HFFc6 (cell line): Measurements from ENCODE around the gene CELF1. TPM values are rescaled to one million over a fixed set of nuclear protein-coding genes. Genes with fewer than 3 reads are reported as not detected.

ENCODE experiments used
- DNase-seq: peaks from one replicate; pipeline ENCODE4 v3.0.0-alpha.2; 2018
- H3K27ac Mint-ChIP-seq: 2 replicates; pipeline ENCODE4 v1.8.0; 2020; ENCODE audit warnings: mild to moderate bottlenecking, mixed read lengths
- H3K27me3 Mint-ChIP-seq: 2 replicates; pipeline ENCODE4 v1.8.0; 2021; ENCODE audit warnings: mild to moderate bottlenecking, moderate library complexity, mixed read lengths; ENCODE audit not compliant: insufficient read depth
- H3K36me3 Mint-ChIP-seq: 2 replicates; pipeline ENCODE4 v1.8.0; 2021; ENCODE audit warnings: low read depth, mixed read lengths
- H3K4me1 Mint-ChIP-seq: 2 replicates; pipeline ENCODE4 v1.8.0; 2020; ENCODE audit warnings: low read depth, mixed read lengths
- H3K4me3 Mint-ChIP-seq: 2 replicates; pipeline ENCODE4 v1.8.0; 2020; ENCODE audit warnings: mild to moderate bottlenecking, moderate library complexity, mixed read lengths
- H3K9me3 Mint-ChIP-seq: 2 replicates; pipeline ENCODE4 v1.8.0; 2020; ENCODE audit warnings: mild to moderate bottlenecking, mixed read lengths
- total RNA-seq, 6 experiments: library from RNA; stranded (reverse); fragmentation: NEBNext Ultra II Directional; extraction: Animal tissue kit (Norgen Biotek cat#: 25700); gene quantifications; 2 replicates in 1 of 6; 3 replicates in 5 of 6; pipeline ENCODE4 v1.2.3, GENCODE V29; 2021
- TF ChIP-seq, protein P1 (sequence below): fragments of 200-600 bp; sonication (generic); IDR thresholded peaks from 2 replicates; pipeline ENCODE4 v1.5.0; 2021; ENCODE audit warnings: antibody characterized with exemption, mild to moderate bottlenecking

The CELF1 gene
- total RNA-seq, 6 experiments from 2014 or later = 103 to 131 (median 120) TPM

DNA sequence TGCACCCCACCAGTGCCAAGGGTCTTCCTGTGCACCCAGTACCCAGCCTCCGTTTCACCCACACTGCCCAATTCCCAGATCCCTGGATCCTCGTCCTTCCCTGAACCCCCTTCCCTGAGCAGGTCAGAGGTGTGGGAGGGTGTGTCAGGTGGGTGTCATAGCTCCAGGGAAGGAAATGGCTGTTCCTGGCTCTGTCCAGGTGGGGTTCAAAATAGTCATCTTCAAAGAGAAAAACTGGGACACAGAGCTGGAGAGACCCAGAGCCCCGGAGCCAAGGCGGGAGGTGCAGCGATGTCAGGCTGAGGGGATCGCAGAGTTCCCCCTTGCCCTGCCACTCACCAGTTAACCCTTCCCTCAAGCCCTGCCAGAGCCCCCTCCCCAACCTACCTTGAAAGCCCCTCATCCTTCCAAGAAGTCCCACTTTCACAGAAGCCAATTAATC lies 40.6 kb upstream of the CELF1 start:
- Mint-ChIP-seq H3K27ac (no peak overlapping the region), H3K9me3 (no peaks in the 10 kb centered on the region), H3K4me3 (no peak overlapping the region), H3K27me3 (peaks cover 32% of the 10 kb centered on the region), H3K4me1 (no peaks in the 10 kb centered on the region), H3K36me3 (no peaks in the 10 kb centered on the region)
- no peak for DNase-seq
- TF ChIP-seq, protein P1, sequence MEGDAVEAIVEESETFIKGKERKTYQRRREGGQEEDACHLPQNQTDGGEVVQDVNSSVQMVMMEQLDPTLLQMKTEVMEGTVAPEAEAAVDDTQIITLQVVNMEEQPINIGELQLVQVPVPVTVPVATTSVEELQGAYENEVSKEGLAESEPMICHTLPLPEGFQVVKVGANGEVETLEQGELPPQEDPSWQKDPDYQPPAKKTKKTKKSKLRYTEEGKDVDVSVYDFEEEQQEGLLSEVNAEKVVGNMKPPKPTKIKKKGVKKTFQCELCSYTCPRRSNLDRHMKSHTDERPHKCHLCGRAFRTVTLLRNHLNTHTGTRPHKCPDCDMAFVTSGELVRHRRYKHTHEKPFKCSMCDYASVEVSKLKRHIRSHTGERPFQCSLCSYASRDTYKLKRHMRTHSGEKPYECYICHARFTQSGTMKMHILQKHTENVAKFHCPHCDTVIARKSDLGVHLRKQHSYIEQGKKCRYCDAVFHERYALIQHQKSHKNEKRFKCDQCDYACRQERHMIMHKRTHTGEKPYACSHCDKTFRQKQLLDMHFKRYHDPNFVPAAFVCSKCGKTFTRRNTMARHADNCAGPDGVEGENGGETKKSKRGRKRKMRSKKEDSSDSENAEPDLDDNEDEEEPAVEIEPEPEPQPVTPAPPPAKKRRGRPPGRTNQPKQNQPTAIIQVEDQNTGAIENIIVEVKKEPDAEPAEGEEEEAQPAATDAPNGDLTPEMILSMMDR = no peak

DNA sequence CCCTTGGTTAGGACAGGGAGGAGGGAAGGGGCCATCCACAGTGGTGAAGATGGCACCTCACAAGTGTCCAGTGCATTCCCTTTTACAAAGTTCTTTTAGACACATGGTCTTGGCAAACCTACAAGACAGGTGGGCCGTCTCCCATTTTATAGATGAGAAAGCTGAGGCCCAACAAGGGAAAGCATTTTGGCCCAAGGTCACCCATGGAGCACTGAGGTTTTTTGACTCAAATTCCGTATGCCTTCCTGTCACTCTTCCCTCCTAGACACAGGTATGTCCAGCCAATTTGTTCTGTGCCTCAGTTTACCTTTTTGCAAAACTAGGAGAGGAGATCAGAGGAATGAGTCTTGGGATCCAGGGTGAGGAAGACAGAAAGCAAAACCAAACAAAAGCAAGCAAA lies 40.0 kb upstream of the CELF1 start:
- Mint-ChIP-seq H3K4me3 (no peak overlapping the region), H3K27ac (no peak overlapping the region), H3K36me3 (no peaks in the 10 kb centered on the region), H3K4me1 (no peaks in the 10 kb centered on the region), H3K9me3 (no peaks in the 10 kb centered on the region), H3K27me3 (peaks cover 32% of the 10 kb centered on the region)
- TF ChIP-seq, protein P1 = no peak
- DNase-seq = no peak

DNA sequence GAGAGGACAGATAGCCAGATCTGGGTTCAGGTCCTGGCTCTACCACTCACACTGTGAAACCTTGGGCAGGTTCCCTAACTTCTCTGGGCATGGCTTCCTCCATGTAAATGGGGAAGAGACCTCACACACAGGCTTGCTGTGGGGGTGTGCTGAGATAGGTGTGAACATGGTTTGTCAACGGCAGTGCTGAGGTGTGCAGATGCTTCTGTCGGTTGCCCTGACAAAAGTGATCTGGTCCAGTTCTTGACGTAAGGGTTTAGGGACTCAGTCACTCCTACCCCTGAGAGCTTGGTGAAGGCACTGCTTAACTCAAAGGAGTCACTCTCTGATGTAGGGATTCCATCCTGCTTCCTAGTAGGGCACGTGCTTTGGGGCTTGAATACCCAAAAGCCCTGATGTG lies 39.3 kb upstream of the CELF1 start:
- Mint-ChIP-seq H3K27ac (no peak overlapping the region), H3K4me1 (no peaks in the 10 kb centered on the region), H3K27me3 (peaks cover 32% of the 10 kb centered on the region), H3K36me3 (no peaks in the 10 kb centered on the region), H3K9me3 (no peaks in the 10 kb centered on the region), H3K4me3 (no peak overlapping the region)
- no peak for DNase-seq
- TF ChIP-seq, protein P1 = no peak

DNA sequence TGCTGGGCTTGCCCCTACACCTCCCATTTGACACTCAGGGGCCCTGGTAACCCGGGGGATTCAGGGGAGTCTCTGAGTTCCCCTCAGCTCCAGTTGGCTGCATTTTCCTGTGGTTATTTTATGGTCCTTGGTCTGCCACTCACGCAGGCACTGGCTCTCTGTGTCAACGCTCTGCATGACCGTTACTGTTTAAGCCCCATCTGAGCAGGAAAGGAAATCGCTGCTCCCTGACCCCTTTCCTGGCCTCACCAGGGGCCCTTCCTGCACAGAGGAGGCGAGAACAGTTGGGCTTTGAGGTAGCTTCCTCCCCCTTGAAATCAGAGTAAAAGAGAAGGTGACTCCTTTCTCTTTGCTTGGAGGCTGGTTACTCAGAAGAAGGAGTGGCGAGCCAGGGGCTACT lies 38.8 kb upstream of the CELF1 start:
- Mint-ChIP-seq H3K27me3 (peaks cover 32% of the 10 kb centered on the region), H3K9me3 (no peaks in the 10 kb centered on the region), H3K36me3 (no peaks in the 10 kb centered on the region), H3K4me3 (no peak overlapping the region), H3K4me1 (no peaks in the 10 kb centered on the region), H3K27ac (no peak overlapping the region)
- TF ChIP-seq, protein P1 = no peak
- DNase-seq = no peak

DNA sequence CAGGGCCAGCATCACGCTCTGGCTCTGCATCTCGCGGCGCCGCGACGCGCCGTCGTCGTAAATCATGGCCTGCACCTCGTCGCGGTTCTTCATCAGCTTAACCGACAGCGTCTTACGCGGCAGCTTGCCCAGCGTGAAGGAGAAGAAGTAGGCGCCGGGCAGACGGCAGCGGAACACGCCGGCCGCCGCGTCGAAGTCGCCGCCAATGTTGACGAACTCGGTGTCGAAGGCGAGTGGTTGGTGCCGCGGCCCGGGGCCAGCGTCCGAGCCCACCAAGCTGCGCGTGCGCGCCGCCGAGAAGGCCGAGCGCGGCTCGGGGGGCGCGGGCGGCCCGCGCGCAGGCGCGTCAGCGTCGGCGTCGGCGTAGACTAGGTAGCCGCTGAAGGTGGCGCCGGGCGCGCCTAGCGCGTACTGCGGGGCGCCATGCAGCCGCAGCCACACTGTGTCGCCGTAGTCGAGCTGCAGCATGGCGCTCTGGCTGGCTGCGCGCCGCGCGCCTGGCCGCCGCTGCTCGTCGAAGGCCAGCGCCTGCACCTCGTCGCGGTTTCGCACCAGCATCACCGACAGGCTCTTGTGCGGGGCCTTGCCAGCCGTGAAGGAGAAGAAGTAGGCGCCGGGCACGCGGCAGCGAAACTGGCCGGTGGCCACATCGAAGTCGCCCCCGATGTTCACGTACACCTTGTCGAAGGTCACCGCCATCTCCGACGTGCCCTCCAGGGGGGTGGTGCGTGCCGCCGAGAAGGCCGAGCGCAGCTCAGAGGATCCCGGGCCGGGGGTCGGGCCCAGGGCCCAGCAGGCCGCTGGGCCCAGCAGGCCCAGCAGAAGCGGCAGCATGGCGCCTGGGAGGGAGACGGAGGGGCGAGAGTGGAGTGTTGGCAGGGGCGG lies 37.3 kb upstream of the CELF1 start:
- TF ChIP-seq, protein P1 = no peak
- Mint-ChIP-seq H3K4me1 (no peaks in the 10 kb centered on the region), H3K36me3 (no peaks in the 10 kb centered on the region), H3K4me3 (no peak overlapping the region), H3K9me3 (no peaks in the 10 kb centered on the region), H3K27me3 (peaks cover 31% of the 10 kb centered on the region), H3K27ac (no peak overlapping the region)
- no peak for DNase-seq
